ENCODE data around the gene DDX11.
"Not testable (repeated sequence)": the region's sequence is repeated elsewhere in the genome, so short reads cannot be mapped to it uniquely, and the experiment has no call there.

The DDX11 gene

GRCh38 chr12:31096251-31097065 is 22.8 kb downstream of the DDX11 start:
- Histone ChIP-seq H3K36me3 (ENCODE audit: control insufficient read depth, low read length) (peaks cover 14% of the 10 kb centered on the region), H3K4me1 (ENCODE audit: control insufficient read depth, low read length) (peaks cover 18% of the 10 kb centered on the region)
- H4K20me1 ChIP-seq (ENCODE audit: control insufficient read depth, insufficient read depth, low read depth, low read length); H3K4me2 ChIP-seq (ENCODE audit: low read length); H3K79me2 ChIP-seq (ENCODE audit: control insufficient read depth, low read length); H3K9me3 ChIP-seq (ENCODE audit: control insufficient read depth, insufficient read depth, low read length); H3K4me3 ChIP-seq (ENCODE audit: low read length); H3K27me3 ChIP-seq (ENCODE audit: control insufficient read depth, low read length); H3K27ac ChIP-seq (ENCODE audit: low read depth, low read length); H3F3A ChIP-seq (ENCODE audit: control insufficient read depth, insufficient read depth); H3K9me2 ChIP-seq (replicated peaks; ENCODE audit: control insufficient read depth, low read length): not testable (repeated sequence)

- Histone ChIP-seq H3K36me3 (ENCODE audit: control insufficient read depth, low read length) (peaks cover 14% of the 10 kb centered on the region), H3K4me1 (ENCODE audit: control insufficient read depth, low read length) (peaks cover 18% of the 10 kb centered on the region)
- not testable (repeated sequence) for H3F3A ChIP-seq (ENCODE audit: control insufficient read depth, insufficient read depth); H3K4me3 ChIP-seq (ENCODE audit: low read length); H3K27ac ChIP-seq (ENCODE audit: low read depth, low read length); H4K20me1 ChIP-seq (ENCODE audit: control insufficient read depth, insufficient read depth, low read depth, low read length); H3K27me3 ChIP-seq (ENCODE audit: control insufficient read depth, low read length); H3K9me3 ChIP-seq (ENCODE audit: control insufficient read depth, insufficient read depth, low read length); H3K9me2 ChIP-seq (replicated peaks; ENCODE audit: control insufficient read depth, low read length); H3K4me2 ChIP-seq (ENCODE audit: low read length); H3K79me2 ChIP-seq (ENCODE audit: control insufficient read depth, low read length)
These were observed 24.2 kb downstream of the DDX11 start for GRCh38 chr12:31097819-31098218.

DNA sequence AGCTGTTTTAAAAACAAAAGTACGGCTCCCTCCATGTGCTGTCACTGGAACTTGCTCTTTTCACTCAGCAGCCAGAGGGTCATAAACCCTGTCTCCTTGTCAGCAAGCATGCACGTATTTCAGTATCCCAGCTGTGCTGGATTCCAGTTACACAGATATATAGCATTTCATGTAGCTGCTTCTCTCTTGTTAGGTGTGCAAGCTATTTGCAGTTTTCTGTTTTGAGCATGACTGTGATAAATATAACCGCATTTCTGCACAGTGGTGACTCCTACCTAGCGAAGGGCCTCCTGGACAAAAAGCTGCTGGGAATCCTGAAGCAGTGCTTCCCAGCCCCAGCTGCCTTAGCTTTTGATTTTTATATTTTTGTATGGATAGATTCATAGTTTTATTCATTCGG is 24.7 kb downstream of the DDX11 start:
- H3K4me1 ChIP-seq (ENCODE audit: control insufficient read depth, low read length) = peaks cover 18% of the 10 kb centered on the region
- not testable (repeated sequence) for H3K4me2 ChIP-seq (ENCODE audit: low read length); H3K27ac ChIP-seq (ENCODE audit: low read depth, low read length); H3K9me2 ChIP-seq (replicated peaks; ENCODE audit: control insufficient read depth, low read length); H4K20me1 ChIP-seq (ENCODE audit: control insufficient read depth, insufficient read depth, low read depth, low read length); H3K79me2 ChIP-seq (ENCODE audit: control insufficient read depth, low read length); H3K27me3 ChIP-seq (ENCODE audit: control insufficient read depth, low read length); H3K4me3 ChIP-seq (ENCODE audit: low read length); H3K9me3 ChIP-seq (ENCODE audit: control insufficient read depth, insufficient read depth, low read length); H3F3A ChIP-seq (ENCODE audit: control insufficient read depth, insufficient read depth)
- H3K36me3 ChIP-seq (ENCODE audit: control insufficient read depth, low read length) = peaks cover 14% of the 10 kb centered on the region

DNA sequence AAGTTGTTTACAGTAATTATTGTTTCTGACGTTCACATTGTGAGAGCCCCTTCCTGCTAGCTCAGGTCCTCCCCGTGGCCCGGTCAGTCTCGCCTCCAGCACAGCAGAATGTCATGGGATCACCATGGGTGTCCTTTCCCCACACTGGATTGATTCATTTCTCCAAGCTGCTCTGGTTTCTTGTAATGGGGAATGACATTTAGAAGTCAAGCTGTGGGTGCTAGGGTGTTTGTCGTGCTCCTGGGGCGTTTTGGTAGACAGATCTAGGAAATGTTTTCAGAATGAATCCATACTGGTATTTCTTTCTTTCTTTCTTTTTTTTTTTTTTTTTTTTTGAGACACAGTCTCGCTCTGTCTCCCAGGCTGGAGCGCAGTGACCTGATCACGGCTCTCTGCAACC is 25.1 kb downstream of the DDX11 start:
- peaks cover 14% of the 10 kb centered on the region for H3K36me3 ChIP-seq (ENCODE audit: control insufficient read depth, low read length)

DNA sequence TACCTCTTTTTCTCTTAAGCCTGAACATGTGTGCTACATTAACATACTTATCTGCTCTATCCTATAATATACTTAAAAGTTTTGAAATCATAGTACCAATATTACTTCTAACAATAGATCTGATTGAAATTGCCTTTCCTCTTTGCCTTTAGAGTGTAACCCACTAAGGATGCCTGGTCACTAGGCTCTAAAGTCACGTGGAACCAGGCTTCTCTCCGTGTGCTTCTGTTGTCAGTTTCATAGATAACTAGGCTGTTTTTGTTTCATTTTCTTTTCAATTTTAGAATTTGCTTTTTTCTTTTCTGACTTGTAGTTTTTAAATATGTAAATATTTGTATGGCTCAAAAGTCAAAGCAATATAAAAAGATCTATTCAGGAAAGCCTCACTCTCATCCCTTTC is 25.8 kb downstream of the DDX11 start:
- H3K36me3 ChIP-seq (ENCODE audit: control insufficient read depth, low read length) = peaks cover 14% of the 10 kb centered on the region
- peaks cover 18% of the 10 kb centered on the region for H3K4me1 ChIP-seq (ENCODE audit: control insufficient read depth, low read length)
- H3K9me3 ChIP-seq (ENCODE audit: control insufficient read depth, insufficient read depth, low read length); H3K79me2 ChIP-seq (ENCODE audit: control insufficient read depth, low read length); H3K27ac ChIP-seq (ENCODE audit: low read depth, low read length); H4K20me1 ChIP-seq (ENCODE audit: control insufficient read depth, insufficient read depth, low read depth, low read length); H3K4me2 ChIP-seq (ENCODE audit: low read length); H3K4me3 ChIP-seq (ENCODE audit: low read length); H3K9me2 ChIP-seq (replicated peaks; ENCODE audit: control insufficient read depth, low read length); H3F3A ChIP-seq (ENCODE audit: control insufficient read depth, insufficient read depth); H3K27me3 ChIP-seq (ENCODE audit: control insufficient read depth, low read length): not testable (repeated sequence)

More for the DNA sequence above, 25.1 kb downstream of the DDX11 start:
- H3F3A ChIP-seq (ENCODE audit: control insufficient read depth, insufficient read depth); H3K27me3 ChIP-seq (ENCODE audit: control insufficient read depth, low read length); H3K79me2 ChIP-seq (ENCODE audit: control insufficient read depth, low read length); H3K9me2 ChIP-seq (replicated peaks; ENCODE audit: control insufficient read depth, low read length); H3K9me3 ChIP-seq (ENCODE audit: control insufficient read depth, insufficient read depth, low read length); H3K4me2 ChIP-seq (ENCODE audit: low read length); H3K27ac ChIP-seq (ENCODE audit: low read depth, low read length); H3K4me3 ChIP-seq (ENCODE audit: low read length); H4K20me1 ChIP-seq (ENCODE audit: control insufficient read depth, insufficient read depth, low read depth, low read length): not testable (repeated sequence)
- peaks cover 18% of the 10 kb centered on the region for H3K4me1 ChIP-seq (ENCODE audit: control insufficient read depth, low read length)

DNA sequence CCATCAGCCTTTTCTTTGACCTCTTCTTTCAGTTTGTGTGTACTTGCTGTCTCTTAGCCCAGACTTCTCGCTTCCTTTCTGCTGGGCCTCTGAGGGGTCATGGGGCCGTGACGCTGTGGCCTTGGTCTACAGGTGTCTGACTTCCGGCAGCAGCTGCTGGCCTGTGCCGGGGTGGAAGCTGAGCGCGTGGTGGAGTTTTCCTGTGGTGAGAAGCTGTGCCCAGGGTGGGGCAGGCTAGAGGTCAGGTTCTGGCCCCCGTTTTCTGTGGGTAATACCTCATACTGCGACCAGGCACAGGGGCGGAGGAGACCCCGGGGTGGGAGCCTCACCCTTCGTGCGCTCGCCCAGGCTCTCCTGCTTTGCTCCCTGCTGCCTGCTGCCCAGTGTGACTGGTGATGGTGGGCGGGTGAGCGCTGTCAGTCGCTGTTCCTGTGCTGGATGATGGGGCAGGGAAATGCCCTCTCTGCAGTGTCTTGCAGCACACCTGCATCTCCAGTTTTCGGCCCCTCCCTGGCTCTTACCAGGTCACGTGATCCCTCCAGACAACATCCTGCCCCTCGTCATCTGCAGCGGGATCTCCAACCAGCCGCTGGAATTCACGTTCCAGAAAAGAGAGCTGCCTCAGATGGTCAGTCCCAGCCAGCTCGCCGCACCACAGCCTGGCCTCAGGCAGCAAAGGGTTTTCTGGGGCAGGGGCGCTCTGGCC is 27.0 kb downstream of the DDX11 start:
- peak overlapping the region; percentile 37; the same call in 1 of the 2 replicates for H3K27ac ChIP-seq (ENCODE audit: low read depth, low read length)
- H3K27me3 ChIP-seq (ENCODE audit: control insufficient read depth, low read length); H3K79me2 ChIP-seq (ENCODE audit: control insufficient read depth, low read length); H3K9me3 ChIP-seq (ENCODE audit: control insufficient read depth, insufficient read depth, low read length); H3F3A ChIP-seq (ENCODE audit: control insufficient read depth, insufficient read depth); H4K20me1 ChIP-seq (ENCODE audit: control insufficient read depth, insufficient read depth, low read depth, low read length); H3K4me3 ChIP-seq (ENCODE audit: low read length); H3K9me2 ChIP-seq (replicated peaks; ENCODE audit: control insufficient read depth, low read length): not testable (repeated sequence)
- H3K36me3 ChIP-seq (ENCODE audit: control insufficient read depth, low read length) = peaks cover 14% of the 10 kb centered on the region
- H3K4me1 ChIP-seq (ENCODE audit: control insufficient read depth, low read length) = peaks cover 18% of the 10 kb centered on the region
- H3K4me2 ChIP-seq (ENCODE audit: low read length) = 0 out of 2 replicates have a peak overlapping the region, but pooled peaks have one; percentile 26

DNA sequence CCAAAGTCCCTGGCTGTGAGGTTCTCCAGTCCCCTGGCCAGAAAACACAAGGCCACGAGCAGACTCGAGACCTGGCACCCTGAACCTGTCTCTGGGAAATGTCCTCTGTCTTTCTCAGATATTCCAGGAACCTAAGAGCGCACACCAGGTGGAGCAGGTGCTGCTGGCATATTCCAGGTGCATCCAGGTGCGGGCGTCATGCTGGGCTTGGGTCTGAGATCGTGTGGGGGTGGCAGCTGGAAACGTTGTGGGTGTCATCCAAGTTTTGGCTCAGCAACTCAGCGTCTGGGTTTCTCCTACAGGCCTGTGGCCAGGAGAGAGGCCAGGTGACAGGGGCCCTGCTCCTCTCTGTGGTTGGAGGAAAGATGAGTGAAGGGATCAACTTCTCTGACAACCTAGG is 28.5 kb downstream of the DDX11 start:
- H3K4me2 ChIP-seq (ENCODE audit: low read length); H4K20me1 ChIP-seq (ENCODE audit: control insufficient read depth, insufficient read depth, low read depth, low read length); H3K9me3 ChIP-seq (ENCODE audit: control insufficient read depth, insufficient read depth, low read length); H3K27ac ChIP-seq (ENCODE audit: low read depth, low read length); H3K9me2 ChIP-seq (replicated peaks; ENCODE audit: control insufficient read depth, low read length); H3K36me3 ChIP-seq (ENCODE audit: control insufficient read depth, low read length); H3K79me2 ChIP-seq (ENCODE audit: control insufficient read depth, low read length); H3K27me3 ChIP-seq (ENCODE audit: control insufficient read depth, low read length); H3F3A ChIP-seq (ENCODE audit: control insufficient read depth, insufficient read depth); H3K4me3 ChIP-seq (ENCODE audit: low read length): not testable (repeated sequence)
- peaks cover 18% of the 10 kb centered on the region for H3K4me1 ChIP-seq (ENCODE audit: control insufficient read depth, low read length)

GRCh38 chr12:31102596-31102995 is 28.9 kb downstream of the DDX11 start:
- not testable (repeated sequence) for H3K79me2 ChIP-seq (ENCODE audit: control insufficient read depth, low read length); H3K4me2 ChIP-seq (ENCODE audit: low read length); H3K27me3 ChIP-seq (ENCODE audit: control insufficient read depth, low read length); H3K36me3 ChIP-seq (ENCODE audit: control insufficient read depth, low read length); H3K9me3 ChIP-seq (ENCODE audit: control insufficient read depth, insufficient read depth, low read length); H3K27ac ChIP-seq (ENCODE audit: low read depth, low read length); H3F3A ChIP-seq (ENCODE audit: control insufficient read depth, insufficient read depth); H4K20me1 ChIP-seq (ENCODE audit: control insufficient read depth, insufficient read depth, low read depth, low read length); H3K9me2 ChIP-seq (replicated peaks; ENCODE audit: control insufficient read depth, low read length); H3K4me3 ChIP-seq (ENCODE audit: low read length)
- H3K4me1 ChIP-seq (ENCODE audit: control insufficient read depth, low read length) = peaks cover 18% of the 10 kb centered on the region

All from DOHH2 (cell line).